ENCODE measurements around the gene SERPINE1.

SERPINE1 gene

GRCh38 chr7:101156866-101157589 lies 30.1 kb downstream of the SERPINE1 start:
- no peak for DNase-seq

GRCh38 chr7:101159696-101160674 lies 33.1 kb downstream of the SERPINE1 start:
- DNase-seq: no peak

- no peak for DNase-seq
Measured at GRCh38 chr7:101160910-101161309, 34.0 kb downstream of the SERPINE1 start.

GRCh38 chr7:101161692-101162471 lies 35.0 kb downstream of the SERPINE1 start:
- DNase-seq: no peak

- DNase-seq: no peak
Measured at GRCh38 chr7:101162551-101163278, 35.8 kb downstream of the SERPINE1 start.

GRCh38 chr7:101163279-101164070 lies 36.6 kb downstream of the SERPINE1 start:
- no peak for DNase-seq

GRCh38 chr7:101164071-101164840 lies 37.4 kb downstream of the SERPINE1 start:
- no peak for DNase-seq

- DNase-seq: peak; percentile 99
Measured at GRCh38 chr7:101165075-101165957, 38.4 kb downstream of the SERPINE1 start, which contains the start of gene VGF. TSS of gene VGF (minus strand) at chr7:101165569. CDS start at chr7:101164843, 726 bp downstream.

GRCh38 chr7:101165958-101166647 lies 39.2 kb downstream of the SERPINE1 start:
- no peak for DNase-seq

- no peak for DNase-seq
Measured at GRCh38 chr7:101166648-101166908, 39.7 kb downstream of the SERPINE1 start.

- DNase-seq: no peak
Measured at GRCh38 chr7:101166909-101167644, 40.2 kb downstream of the SERPINE1 start.

- DNase-seq: no peak
Measured at GRCh38 chr7:101167645-101168411, 40.9 kb downstream of the SERPINE1 start.

GRCh38 chr7:101168412-101169049 lies 41.6 kb downstream of the SERPINE1 start:
- no peak for DNase-seq

- DNase-seq: no peak
Measured at GRCh38 chr7:101169110-101169837, 42.4 kb downstream of the SERPINE1 start.

GRCh38 chr7:101169838-101170551 lies 43.1 kb downstream of the SERPINE1 start:
- peak; percentile 96 for DNase-seq
